GM18909 (cell line): ENCODE results near the gene SNX30.

ENCODE experiments used
- ATAC-seq: cut with Tn5 transposase; IDR thresholded peaks from one replicate; pipeline ENCODE4 v1.9.1; 2021; ENCODE audit warnings: mild to moderate bottlenecking; ENCODE audit not compliant: unreplicated experiment, poor library complexity

SNX30 gene

GRCh38 chr9:112852741-112853504 lies 102.4 kb downstream of the SNX30 start:
- ATAC-seq = no peak

GRCh38 chr9:112853882-112854585 lies 103.5 kb downstream of the SNX30 start:
- no peak for ATAC-seq

GRCh38 chr9:112854657-112855056 lies 104.1 kb downstream of the SNX30 start:
- no peak for ATAC-seq

- no peak for ATAC-seq
Observed at GRCh38 chr9:112856200-112856599, 105.6 kb downstream of the SNX30 start.

- ATAC-seq = no peak
Observed at GRCh38 chr9:112856843-112857242, 106.3 kb downstream of the SNX30 start.

GRCh38 chr9:112858005-112858404 lies 107.4 kb downstream of the SNX30 start:
- ATAC-seq = no peak

- peak; percentile 79 for ATAC-seq
Observed at GRCh38 chr9:112858625-112859147, 108.1 kb downstream of the SNX30 start.

- ATAC-seq = no peak
Observed at GRCh38 chr9:112860451-112860850, 109.9 kb downstream of the SNX30 start.

- no peak for ATAC-seq
Observed at GRCh38 chr9:112861155-112861554, 110.6 kb downstream of the SNX30 start.

- no peak for ATAC-seq
Observed at GRCh38 chr9:112861638-112862555, 111.3 kb downstream of the SNX30 start.

GRCh38 chr9:112863214-112863613 lies 112.7 kb downstream of the SNX30 start:
- peak; percentile 36 for ATAC-seq

GRCh38 chr9:112863746-112864145 lies 113.2 kb downstream of the SNX30 start:
- ATAC-seq = no peak

- no peak for ATAC-seq
Observed at GRCh38 chr9:112864403-112864802, 113.8 kb downstream of the SNX30 start.

- no peak for ATAC-seq
Observed at GRCh38 chr9:112864982-112865381, 114.4 kb downstream of the SNX30 start.

GRCh38 chr9:112866662-112867274 lies 116.2 kb downstream of the SNX30 start:
- ATAC-seq = no peak

GRCh38 chr9:112867275-112867991 lies 116.9 kb downstream of the SNX30 start:
- ATAC-seq = no peak

- ATAC-seq = no peak
Observed at GRCh38 chr9:112868461-112868860, 117.9 kb downstream of the SNX30 start.

- no peak for ATAC-seq
Observed at GRCh38 chr9:112869041-112869529, 118.5 kb downstream of the SNX30 start.

- ATAC-seq = no peak
Observed at GRCh38 chr9:112869917-112870316, 119.4 kb downstream of the SNX30 start.
